ENCODE data around the gene ZFYVE9. TPM values are rescaled to one million over a fixed set of nuclear protein-coding genes. Genes with fewer than 3 reads are reported as not detected.

Gene ZFYVE9
- total RNA-seq, 2 experiments from 2014 or later = 5.4 to 6.1 TPM

GRCh38 chr1:52098139-52098871 is 43.6 kb upstream of the ZFYVE9 start:
- CTCF ChIA-PET = no interaction called here
- no peaks in the 10 kb centered on the region for H3K36me3 Mint-ChIP-seq (ENCODE audit: low read depth)

DNA sequence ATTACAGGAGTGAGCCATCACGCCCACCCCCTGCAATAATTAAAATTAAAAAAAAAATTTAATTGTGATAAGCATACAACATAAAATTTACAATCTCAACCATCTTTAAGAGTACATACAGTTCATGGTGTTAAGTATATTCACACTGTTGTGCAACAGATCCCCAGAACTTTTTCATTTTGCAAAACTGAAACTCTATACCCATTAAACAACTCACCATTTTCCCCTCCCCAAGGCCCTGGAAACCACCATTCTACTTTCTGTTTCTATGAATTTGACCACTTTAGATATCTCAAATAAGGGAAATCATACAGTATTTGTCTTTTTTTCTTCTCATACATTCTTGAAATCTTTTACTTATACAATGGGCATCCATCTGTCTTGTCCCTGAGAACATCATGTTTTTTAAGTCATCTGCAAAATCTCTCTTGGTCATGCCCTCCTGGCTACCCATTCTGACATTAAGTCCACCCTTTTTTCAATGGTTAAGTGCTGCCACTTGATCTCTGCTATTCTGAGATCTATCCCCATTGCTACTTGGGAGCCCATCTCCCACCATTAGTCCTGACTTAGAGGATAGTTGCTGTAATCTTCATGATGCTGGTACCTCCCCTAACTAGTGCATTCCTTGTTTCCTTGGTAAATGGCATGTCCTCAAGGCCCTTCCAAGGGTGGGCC is 39.4 kb upstream of the ZFYVE9 start:
- no peaks in the 10 kb centered on the region for H3K9me3 Mint-ChIP-seq
- H3K4me3 Mint-ChIP-seq = no peak overlapping the region
- no peaks in the 10 kb centered on the region for H3K36me3 Mint-ChIP-seq (ENCODE audit: low read depth)
- Histone ChIP-seq H3K9me3 (ENCODE audit: control insufficient read depth in 1 of 2, insufficient read depth in 1 of 2, low read length in 2 of 2) (no peaks in the 10 kb centered on the region), H3K27me3 (ENCODE audit: control insufficient read depth in 1 of 2, insufficient read depth in 2 of 2, low read length in 2 of 2) (no peaks in the 10 kb centered on the region), H3K4me1 (ENCODE audit: insufficient read depth, low read length) (no peaks in the 10 kb centered on the region), H3K27ac (ENCODE audit: low read depth in 1 of 2, low read length in 2 of 2) (no peak overlapping the region), H3K4me3 (ENCODE audit: low read length) (no peak overlapping the region), H3K36me3 (ENCODE audit: insufficient read depth, low read length) (no peaks in the 10 kb centered on the region)
- DNase-seq (no peak), ATAC-seq (ENCODE audit: poor library complexity) (no peak)
- CTCF ChIA-PET = no interaction called here
- H3K27me3 Mint-ChIP-seq = no peaks in the 10 kb centered on the region
- H3K27ac Mint-ChIP-seq = no peak overlapping the region
- no peaks in the 10 kb centered on the region for H3K4me1 Mint-ChIP-seq (ENCODE audit: low read depth)
- TF ChIP-seq CTCF (IDR thresholded peaks at IDR 0.05) = no peak
- intact Hi-C loops (cut with DNase I, micrococcal nuclease) = no loop called here
- POLR2A ChIA-PET = no interaction called here

More at GRCh38 chr1:52098139-52098871, 43.6 kb upstream of the ZFYVE9 start:
- H3K4me1 Mint-ChIP-seq (ENCODE audit: low read depth) = no peaks in the 10 kb centered on the region
- H3K36me3 ChIP-seq (ENCODE audit: insufficient read depth, low read length) = no peaks in the 10 kb centered on the region
- TF ChIP-seq CTCF (IDR thresholded peaks at IDR 0.05) = no peak
- no peaks in the 10 kb centered on the region for H3K27me3 Mint-ChIP-seq
- no peak for DNase-seq
- no peaks in the 10 kb centered on the region for H3K27me3 ChIP-seq (ENCODE audit: control insufficient read depth in 1 of 2, insufficient read depth in 2 of 2, low read length in 2 of 2)
- no peaks in the 10 kb centered on the region for H3K9me3 Mint-ChIP-seq
- H3K4me1 ChIP-seq (ENCODE audit: insufficient read depth, low read length) = no peaks in the 10 kb centered on the region
- H3K4me3 Mint-ChIP-seq = no peak overlapping the region
- no peak overlapping the region for H3K27ac Mint-ChIP-seq
- POLR2A ChIA-PET = no interaction called here
- no peak overlapping the region for H3K4me3 ChIP-seq (ENCODE audit: low read length)
- no peak for ATAC-seq (ENCODE audit: poor library complexity)
- H3K27ac ChIP-seq (ENCODE audit: low read depth in 1 of 2, low read length in 2 of 2) = no peak overlapping the region
- intact Hi-C loops (cut with DNase I, micrococcal nuclease) = no loop called here
- H3K9me3 ChIP-seq (ENCODE audit: control insufficient read depth in 1 of 2, insufficient read depth in 1 of 2, low read length in 2 of 2) = no peaks in the 10 kb centered on the region

GRCh38 chr1:52111492-52111891 is 30.4 kb upstream of the ZFYVE9 start:
- H3K27me3 ChIP-seq (ENCODE audit: control insufficient read depth in 1 of 2, insufficient read depth in 2 of 2, low read length in 2 of 2) = no peaks in the 10 kb centered on the region
- H3K4me1 ChIP-seq (ENCODE audit: insufficient read depth, low read length) = no peaks in the 10 kb centered on the region
- Mint-ChIP-seq H3K4me3 (no peak overlapping the region), H3K27me3 (no peaks in the 10 kb centered on the region), H3K36me3 (ENCODE audit: low read depth) (no peaks in the 10 kb centered on the region), H3K27ac (no peak overlapping the region), H3K4me1 (ENCODE audit: low read depth) (no peaks in the 10 kb centered on the region), H3K9me3 (no peaks in the 10 kb centered on the region)
- TF ChIP-seq CTCF (IDR thresholded peaks at IDR 0.05) = no peak
- ChIA-PET POLR2A (no interaction called here), CTCF (no interaction called here)
- no peaks in the 10 kb centered on the region for H3K9me3 ChIP-seq (ENCODE audit: control insufficient read depth in 1 of 2, insufficient read depth in 1 of 2, low read length in 2 of 2)
- H3K27ac ChIP-seq (ENCODE audit: low read depth in 1 of 2, low read length in 2 of 2) = no peak overlapping the region
- no peak overlapping the region for H3K4me3 ChIP-seq (ENCODE audit: low read length)
- intact Hi-C loops (cut with DNase I, micrococcal nuclease) = no loop called here
- ATAC-seq (ENCODE audit: poor library complexity) (no peak), DNase-seq (no peak)
- no peaks in the 10 kb centered on the region for H3K36me3 ChIP-seq (ENCODE audit: insufficient read depth, low read length)
